HG03045 (cell line): ENCODE measurements around the gene TPRA1.

ENCODE experiments used
- ATAC-seq: cut with Tn5 transposase; IDR thresholded peaks from one replicate; pipeline ENCODE4 v1.9.1; 2021; ENCODE audit warnings: mild to moderate bottlenecking, moderate library complexity; ENCODE audit not compliant: unreplicated experiment

The TPRA1 gene

GRCh38 chr3:127593178-127593577, 2.6 kb upstream of the TPRA1 start:
- no peak for ATAC-seq

- ATAC-seq, result peak; percentile 35
Observed at GRCh38 chr3:127590282-127590592, 296 bp downstream of the TPRA1 start.

GRCh38 chr3:127589600-127590281, 792 bp downstream of the TPRA1 start:
- ATAC-seq, result peak; percentile 7

- no peak for ATAC-seq
Observed at GRCh38 chr3:127588806-127589577, 1.5 kb downstream of the TPRA1 start.

GRCh38 chr3:127587876-127588275, 2.7 kb downstream of the TPRA1 start:
- ATAC-seq, result no peak

GRCh38 chr3:127585813-127586413, 4.6 kb downstream of the TPRA1 start:
- ATAC-seq, result no peak

- ATAC-seq, result no peak
Observed at GRCh38 chr3:127585163-127585812, 5.2 kb downstream of the TPRA1 start.

GRCh38 chr3:127584734-127585133, 5.8 kb downstream of the TPRA1 start:
- ATAC-seq, result no peak

GRCh38 chr3:127580327-127581060, 10.0 kb downstream of the TPRA1 start:
- no peak for ATAC-seq

GRCh38 chr3:127578802-127579201, 11.7 kb downstream of the TPRA1 start:
- ATAC-seq, result no peak

GRCh38 chr3:127578168-127578567, 12.4 kb downstream of the TPRA1 start:
- ATAC-seq, result no peak

GRCh38 chr3:127577448-127577847, 13.1 kb downstream of the TPRA1 start:
- ATAC-seq, result no peak

- peak; percentile 73 for ATAC-seq
Observed at GRCh38 chr3:127574880-127575878, 15.4 kb downstream of the TPRA1 start.

GRCh38 chr3:127573912-127574311, 16.6 kb downstream of the TPRA1 start:
- ATAC-seq, result no peak

- no peak for ATAC-seq
Observed at GRCh38 chr3:127573401-127573800, 17.1 kb downstream of the TPRA1 start.

- ATAC-seq, result no peak
Observed at GRCh38 chr3:127572735-127573134, 17.8 kb downstream of the TPRA1 start.

GRCh38 chr3:127572186-127572585, 18.3 kb downstream of the TPRA1 start:
- no peak for ATAC-seq

- ATAC-seq, result no peak
Observed at GRCh38 chr3:127570520-127570919, 20.0 kb downstream of the TPRA1 start.

GRCh38 chr3:127569160-127569559, 21.4 kb downstream of the TPRA1 start:
- ATAC-seq, result no peak

- ATAC-seq, result no peak
Observed at GRCh38 chr3:127568586-127568985, 21.9 kb downstream of the TPRA1 start.
